ENCODE data around the gene PINLYP. TPM values are rescaled to one million over a fixed set of nuclear protein-coding genes. Genes with fewer than 3 reads are reported as not detected.
"Not testable (repeated sequence)": the region's sequence is repeated elsewhere in the genome, so short reads cannot be mapped to it uniquely, and the experiment has no call there.

Gene PINLYP
- total and polyA plus RNA-seq, 2 donors (not counting 3 experiments of a cell fraction or from before 2014, with no cell fraction given): 5.5 TPM

DNA sequence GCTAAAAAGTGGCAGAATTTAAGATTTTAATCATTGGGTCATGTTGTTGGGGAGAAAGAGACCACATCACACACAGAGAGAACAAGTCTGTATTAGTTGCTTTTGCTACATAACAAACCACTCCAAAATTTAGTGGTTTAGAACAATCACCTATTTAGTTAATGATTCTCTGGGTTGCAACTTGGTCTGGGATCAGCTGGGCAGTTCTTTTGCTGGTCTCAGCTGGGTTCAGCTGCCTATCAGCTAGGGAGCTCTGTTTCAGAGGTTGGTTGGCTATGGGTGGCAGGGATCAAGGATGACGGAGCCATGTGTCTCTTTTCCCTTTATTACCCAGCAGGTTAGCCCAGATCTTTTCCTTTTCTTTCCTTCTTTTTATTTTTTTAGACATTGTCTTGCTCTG, 8.9 kb downstream of the PINLYP start:
- Histone ChIP-seq H3K27me3 (ENCODE audit: control insufficient read depth in 2 of 2, insufficient read depth in 2 of 2, low read length in 2 of 2) (no peaks in the 10 kb centered on the region), H3K9me3 (replicated peaks; ENCODE audit: control insufficient read depth, insufficient read depth, low read length) (no peaks in the 10 kb centered on the region), H3K4me2 (ENCODE audit: insufficient read depth, low read length) (no peak overlapping the region), H3K4me3 (replicated peaks in 1 of 3; ENCODE audit: insufficient read depth in 1 of 3, low read depth in 1 of 3, low read length in 3 of 3) (no peak overlapping the region), H3K9me1 (replicated peaks; ENCODE audit: control insufficient read depth, extremely low read depth, insufficient read depth, low read length) (no peaks in the 10 kb centered on the region), H3K4me1 (ENCODE audit: control insufficient read depth, extremely low read depth, insufficient read depth, low read length) (no peaks in the 10 kb centered on the region), H3K27ac (ENCODE audit: insufficient read depth, low read depth, low read length) (no peak overlapping the region), H3K79me2 (ENCODE audit: control insufficient read depth, insufficient read depth, low read length) (no peaks in the 10 kb centered on the region), H3K9ac (replicated peaks; ENCODE audit: extremely low read depth, insufficient read depth, low read length) (no peak overlapping the region), H4K20me1 (replicated peaks; ENCODE audit: control insufficient read depth, extremely low read depth, insufficient read depth, low read length) (no peaks in the 10 kb centered on the region), H2AFZ (ENCODE audit: low read depth, low read length) (no peak overlapping the region), H3K36me3 (ENCODE audit: control insufficient read depth in 2 of 2, extremely low read depth in 1 of 2, insufficient read depth in 2 of 2, low read length in 2 of 2) (peaks cover 0 to 2% of the 10 kb centered on the region in 2 experiments)
- dilution Hi-C loops (cut with MboI; ENCODE audit: extremely low pct_ligation_motif_present, low sequenced_read_pairs) (no loop called here), intact Hi-C loops (cut with micrococcal nuclease) (no loop called here)
- no peak for DNase-seq (ENCODE audit: low read depth, low spot score)
- no TSS peak for BruUV-seq (replicated peaks)
- no peak for FAIRE-seq
- CTCF ChIA-PET: interaction anchor here (1.6 to 3.0 kb wide), 3 partner anchors 10 to 29 kb away, joined by 4 to 21 read pairs (median 9); partner anchors contain the start of genes IRGQ and ZNF576
- TF ChIP-seq, protein P1, sequence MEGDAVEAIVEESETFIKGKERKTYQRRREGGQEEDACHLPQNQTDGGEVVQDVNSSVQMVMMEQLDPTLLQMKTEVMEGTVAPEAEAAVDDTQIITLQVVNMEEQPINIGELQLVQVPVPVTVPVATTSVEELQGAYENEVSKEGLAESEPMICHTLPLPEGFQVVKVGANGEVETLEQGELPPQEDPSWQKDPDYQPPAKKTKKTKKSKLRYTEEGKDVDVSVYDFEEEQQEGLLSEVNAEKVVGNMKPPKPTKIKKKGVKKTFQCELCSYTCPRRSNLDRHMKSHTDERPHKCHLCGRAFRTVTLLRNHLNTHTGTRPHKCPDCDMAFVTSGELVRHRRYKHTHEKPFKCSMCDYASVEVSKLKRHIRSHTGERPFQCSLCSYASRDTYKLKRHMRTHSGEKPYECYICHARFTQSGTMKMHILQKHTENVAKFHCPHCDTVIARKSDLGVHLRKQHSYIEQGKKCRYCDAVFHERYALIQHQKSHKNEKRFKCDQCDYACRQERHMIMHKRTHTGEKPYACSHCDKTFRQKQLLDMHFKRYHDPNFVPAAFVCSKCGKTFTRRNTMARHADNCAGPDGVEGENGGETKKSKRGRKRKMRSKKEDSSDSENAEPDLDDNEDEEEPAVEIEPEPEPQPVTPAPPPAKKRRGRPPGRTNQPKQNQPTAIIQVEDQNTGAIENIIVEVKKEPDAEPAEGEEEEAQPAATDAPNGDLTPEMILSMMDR (IDR thresholded peaks at IDR 0.05; ENCODE audit: extremely low read depth in 1 of 2, insufficient read depth in 1 of 2, low read depth in 1 of 2, low read length in 2 of 2): no peak
- POLR2A ChIA-PET: interaction anchor here (0.5 kb wide), 1 partner anchor 103 kb away, joined by 3 read pairs; no protein-coding TSS in a partner anchor

DNA sequence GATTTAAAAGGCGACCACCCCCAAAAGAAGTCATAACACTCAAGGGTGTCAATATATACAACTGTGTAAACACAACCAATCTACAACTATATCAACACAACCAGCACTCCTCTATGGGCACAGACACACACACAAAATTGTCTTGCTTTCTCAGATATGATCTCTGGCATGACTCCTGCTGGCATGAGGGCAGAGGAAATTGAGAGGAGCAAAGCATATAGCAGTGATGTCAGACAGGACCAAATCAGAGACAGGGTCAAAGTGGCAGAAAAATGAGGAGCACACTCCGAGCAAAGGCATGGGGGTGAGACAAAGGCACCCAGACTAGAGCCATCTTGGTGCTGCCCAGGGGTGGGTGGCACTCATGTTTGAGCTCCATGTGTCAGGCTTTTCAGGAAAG, 10.7 kb downstream of the PINLYP start:
- H3K9ac ChIP-seq (replicated peaks; ENCODE audit: extremely low read depth, insufficient read depth, low read length): no peak overlapping the region
- no peak overlapping the region for H3K27ac ChIP-seq (ENCODE audit: insufficient read depth, low read depth, low read length)
- no peaks in the 10 kb centered on the region for H4K20me1 ChIP-seq (replicated peaks; ENCODE audit: control insufficient read depth, extremely low read depth, insufficient read depth, low read length)
- H3K9me1 ChIP-seq (replicated peaks; ENCODE audit: control insufficient read depth, extremely low read depth, insufficient read depth, low read length): no peaks in the 10 kb centered on the region
- POLR2A ChIA-PET: no interaction called here
- no TSS peak for BruUV-seq (replicated peaks)
- intact Hi-C loops (cut with micrococcal nuclease): no loop called here
- dilution Hi-C loops (cut with MboI; ENCODE audit: extremely low pct_ligation_motif_present, low sequenced_read_pairs): no loop called here
- no peaks in the 10 kb centered on the region for H3K27me3 ChIP-seq (ENCODE audit: control insufficient read depth in 2 of 2, insufficient read depth in 2 of 2, low read length in 2 of 2)
- no peaks in the 10 kb centered on the region for H3K9me3 ChIP-seq (replicated peaks; ENCODE audit: control insufficient read depth, insufficient read depth, low read length)
- H3K36me3 ChIP-seq (ENCODE audit: control insufficient read depth in 2 of 2, extremely low read depth in 1 of 2, insufficient read depth in 2 of 2, low read length in 2 of 2): peaks cover 0 to 11% of the 10 kb centered on the region in 2 experiments
- TF ChIP-seq FOS (IDR thresholded peaks at IDR 0.05; ENCODE audit: borderline replicate concordance, insufficient read depth, low read length) (no peak), POLR2AphosphoS5 (IDR thresholded peaks at IDR 0.05; ENCODE audit: insufficient read depth, low read depth, low read length) (no peak)
- TF ChIP-seq, protein P1 (IDR thresholded peaks at IDR 0.05; ENCODE audit: extremely low read depth in 1 of 2, insufficient read depth in 1 of 2, low read depth in 1 of 2, low read length in 2 of 2): no peak
- CTCF ChIA-PET: interaction anchor here (2.0 to 3.0 kb wide), 2 partner anchors 9 to 51 kb away, joined by 5 to 21 read pairs; partner anchors contain the start of genes IRGQ and ZNF576
- H2AFZ ChIP-seq (ENCODE audit: low read depth, low read length): no peak overlapping the region
- H3K4me3 ChIP-seq (replicated peaks in 1 of 3; ENCODE audit: insufficient read depth in 1 of 3, low read depth in 1 of 3, low read length in 3 of 3): no peak overlapping the region
- FAIRE-seq (no peak), DNase-seq (ENCODE audit: low read depth, low spot score) (no peak)
- H3K4me1 ChIP-seq (ENCODE audit: control insufficient read depth, extremely low read depth, insufficient read depth, low read length): no peaks in the 10 kb centered on the region
- H3K4me2 ChIP-seq (ENCODE audit: insufficient read depth, low read length): no peak overlapping the region
- H3K79me2 ChIP-seq (ENCODE audit: control insufficient read depth, insufficient read depth, low read length): no peaks in the 10 kb centered on the region

DNA sequence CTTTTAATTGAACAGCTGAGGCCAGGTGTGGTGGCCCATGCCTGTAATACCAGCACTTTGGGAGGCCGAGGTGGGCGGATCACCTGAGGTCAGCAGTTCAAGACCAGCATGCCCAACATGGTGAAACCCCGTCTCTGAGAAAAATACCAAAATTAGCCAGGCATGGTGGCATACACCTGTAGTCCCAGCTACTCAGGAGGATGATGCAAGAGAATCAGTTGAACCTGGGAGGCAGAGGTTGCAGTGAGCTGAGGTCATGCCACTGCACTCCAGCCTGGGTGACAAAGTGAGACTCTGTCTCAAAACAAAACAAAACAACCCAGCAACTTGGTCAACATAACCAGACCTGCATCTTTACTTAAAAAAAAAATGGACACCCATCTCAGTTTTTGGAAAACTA, 11.4 kb downstream of the PINLYP start:
- H3K9me1 ChIP-seq (replicated peaks; ENCODE audit: control insufficient read depth, extremely low read depth, insufficient read depth, low read length); H3K9me3 ChIP-seq (replicated peaks; ENCODE audit: control insufficient read depth, insufficient read depth, low read length); H3K79me2 ChIP-seq (ENCODE audit: control insufficient read depth, insufficient read depth, low read length); BruUV-seq (replicated peaks); dilution Hi-C loops (cut with MboI; ENCODE audit: extremely low pct_ligation_motif_present, low sequenced_read_pairs); H3K4me3 ChIP-seq (replicated peaks in 1 of 3; ENCODE audit: insufficient read depth in 1 of 3, low read depth in 1 of 3, low read length in 3 of 3); H3K27ac ChIP-seq (ENCODE audit: insufficient read depth, low read depth, low read length); H4K20me1 ChIP-seq (replicated peaks; ENCODE audit: control insufficient read depth, extremely low read depth, insufficient read depth, low read length); FAIRE-seq; POLR2A ChIA-PET; H3K27me3 ChIP-seq (ENCODE audit: control insufficient read depth in 2 of 2, insufficient read depth in 2 of 2, low read length in 2 of 2); H3K4me1 ChIP-seq (ENCODE audit: control insufficient read depth, extremely low read depth, insufficient read depth, low read length); H2AFZ ChIP-seq (ENCODE audit: low read depth, low read length); intact Hi-C loops (cut with micrococcal nuclease); H3K4me2 ChIP-seq (ENCODE audit: insufficient read depth, low read length); DNase-seq (ENCODE audit: low read depth, low spot score); H3K9ac ChIP-seq (replicated peaks; ENCODE audit: extremely low read depth, insufficient read depth, low read length): not testable (repeated sequence)
- H3K36me3 ChIP-seq (ENCODE audit: control insufficient read depth in 2 of 2, extremely low read depth in 1 of 2, insufficient read depth in 2 of 2, low read length in 2 of 2): peaks cover 0 to 14% of the 10 kb centered on the region in 2 experiments
- CTCF ChIA-PET: interaction anchor here (2.0 kb wide), 1 partner anchor 51 kb away, joined by 5 read pairs; no protein-coding TSS in a partner anchor

All from endothelial cell of umbilical vein (primary cell).